Measurements from ENCODE around the gene PTX4. TPM values are rescaled to one million over a fixed set of nuclear protein-coding genes. Genes with fewer than 3 reads are reported as not detected.

The PTX4 gene
- total and polyA plus RNA-seq, 2 donors (not counting 3 experiments of a cell fraction or from before 2014, with no cell fraction given): 0.31 TPM; not detected in 1

- H2AFZ ChIP-seq (ENCODE audit: low read depth, low read length): no peak overlapping the region
- peaks cover 49% of the 10 kb centered on the region for H3K4me1 ChIP-seq (ENCODE audit: control insufficient read depth, extremely low read depth, insufficient read depth, low read length)
- DNase-seq (ENCODE audit: low read depth, low spot score) (no peak), FAIRE-seq (peak; percentile 54)
- H3K9me1 ChIP-seq (replicated peaks; ENCODE audit: control insufficient read depth, extremely low read depth, insufficient read depth, low read length): no peaks in the 10 kb centered on the region
- peaks cover 24% of the 10 kb centered on the region for H3K79me2 ChIP-seq (ENCODE audit: control insufficient read depth, insufficient read depth, low read length)
- CTCF ChIA-PET: no interaction called here
- intact Hi-C loops (cut with micrococcal nuclease): no loop called here
- TF ChIP-seq JUN (IDR thresholded peaks at IDR 0.05; ENCODE audit: borderline replicate concordance, insufficient read depth, insufficient read length, low read depth) (no peak), EZH2 (IDR thresholded peaks at IDR 0.05; ENCODE audit: borderline replicate concordance, low read depth, low read length, severe bottlenecking) (no peak), POLR2A (IDR thresholded peaks at IDR 0.05; ENCODE audit: low read depth, low read length) (no peak)
- H3K4me3 ChIP-seq (replicated peaks in 1 of 3; ENCODE audit: insufficient read depth in 1 of 3, low read depth in 1 of 3, low read length in 3 of 3): no peak overlapping the region
- H3K27me3 ChIP-seq (ENCODE audit: control insufficient read depth in 2 of 2, insufficient read depth in 2 of 2, low read length in 2 of 2): no peaks in the 10 kb centered on the region
- POLR2A ChIA-PET: no interaction called here
- H3K27ac ChIP-seq (ENCODE audit: insufficient read depth, low read depth, low read length): no peak overlapping the region
- dilution Hi-C loops (cut with MboI; ENCODE audit: extremely low pct_ligation_motif_present, low sequenced_read_pairs): no loop called here
- H3K9ac ChIP-seq (replicated peaks; ENCODE audit: extremely low read depth, insufficient read depth, low read length): no peak overlapping the region
- no TSS peak for BruUV-seq (replicated peaks)
- no peaks in the 10 kb centered on the region for H3K36me3 ChIP-seq (ENCODE audit: control insufficient read depth in 2 of 2, extremely low read depth in 1 of 2, insufficient read depth in 2 of 2, low read length in 2 of 2)
- no peaks in the 10 kb centered on the region for H3K9me3 ChIP-seq (replicated peaks; ENCODE audit: control insufficient read depth, insufficient read depth, low read length)
- no peak overlapping the region for H3K4me2 ChIP-seq (ENCODE audit: insufficient read depth, low read length)
- H4K20me1 ChIP-seq (replicated peaks; ENCODE audit: control insufficient read depth, extremely low read depth, insufficient read depth, low read length): no peaks in the 10 kb centered on the region
These were observed 42.3 kb upstream of the PTX4 start for GRCh38 chr16:1530883-1531637.

- TF ChIP-seq, protein P1, sequence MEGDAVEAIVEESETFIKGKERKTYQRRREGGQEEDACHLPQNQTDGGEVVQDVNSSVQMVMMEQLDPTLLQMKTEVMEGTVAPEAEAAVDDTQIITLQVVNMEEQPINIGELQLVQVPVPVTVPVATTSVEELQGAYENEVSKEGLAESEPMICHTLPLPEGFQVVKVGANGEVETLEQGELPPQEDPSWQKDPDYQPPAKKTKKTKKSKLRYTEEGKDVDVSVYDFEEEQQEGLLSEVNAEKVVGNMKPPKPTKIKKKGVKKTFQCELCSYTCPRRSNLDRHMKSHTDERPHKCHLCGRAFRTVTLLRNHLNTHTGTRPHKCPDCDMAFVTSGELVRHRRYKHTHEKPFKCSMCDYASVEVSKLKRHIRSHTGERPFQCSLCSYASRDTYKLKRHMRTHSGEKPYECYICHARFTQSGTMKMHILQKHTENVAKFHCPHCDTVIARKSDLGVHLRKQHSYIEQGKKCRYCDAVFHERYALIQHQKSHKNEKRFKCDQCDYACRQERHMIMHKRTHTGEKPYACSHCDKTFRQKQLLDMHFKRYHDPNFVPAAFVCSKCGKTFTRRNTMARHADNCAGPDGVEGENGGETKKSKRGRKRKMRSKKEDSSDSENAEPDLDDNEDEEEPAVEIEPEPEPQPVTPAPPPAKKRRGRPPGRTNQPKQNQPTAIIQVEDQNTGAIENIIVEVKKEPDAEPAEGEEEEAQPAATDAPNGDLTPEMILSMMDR (IDR thresholded peaks at IDR 0.05; ENCODE audit: extremely low read depth in 1 of 2, insufficient read depth in 1 of 2, low read depth in 1 of 2, low read length in 2 of 2): no peak
- TF ChIP-seq MYC (IDR thresholded peaks at IDR 0.05; ENCODE audit: low read depth, low read length): no peak
- TF ChIP-seq JUN (IDR thresholded peaks at IDR 0.05; ENCODE audit: borderline replicate concordance, insufficient read depth, insufficient read length, low read depth): no peak
- TF ChIP-seq POLR2A (IDR thresholded peaks at IDR 0.05; ENCODE audit: low read depth, low read length): no peak
- TF ChIP-seq FOS (IDR thresholded peaks at IDR 0.05; ENCODE audit: borderline replicate concordance, insufficient read depth, low read length): no peak
- no peak for TF ChIP-seq GATA2 (IDR thresholded peaks at IDR 0.05; ENCODE audit: insufficient read depth, insufficient read length, low read depth, low read length)
- no peak for TF ChIP-seq MAX (IDR thresholded peaks at IDR 0.05; ENCODE audit: insufficient read depth, insufficient read length)
- no peak for TF ChIP-seq EZH2 (IDR thresholded peaks at IDR 0.05; ENCODE audit: borderline replicate concordance, low read depth, low read length, severe bottlenecking)
- TF ChIP-seq POLR2AphosphoS5 (IDR thresholded peaks at IDR 0.05; ENCODE audit: insufficient read depth, low read depth, low read length): no peak
- no TSS peak for BruUV-seq (replicated peaks)
- H3K27ac ChIP-seq (ENCODE audit: insufficient read depth, low read depth, low read length): no peak overlapping the region
- no peaks in the 10 kb centered on the region for H3K27me3 ChIP-seq (ENCODE audit: control insufficient read depth in 2 of 2, insufficient read depth in 2 of 2, low read length in 2 of 2)
- no peaks in the 10 kb centered on the region for H3K9me1 ChIP-seq (replicated peaks; ENCODE audit: control insufficient read depth, extremely low read depth, insufficient read depth, low read length)
- peaks cover 46% of the 10 kb centered on the region for H3K4me1 ChIP-seq (ENCODE audit: control insufficient read depth, extremely low read depth, insufficient read depth, low read length)
- DNase-seq (ENCODE audit: low read depth, low spot score): no peak
- H2AFZ ChIP-seq (ENCODE audit: low read depth, low read length): no peak overlapping the region
- dilution Hi-C loops (cut with MboI; ENCODE audit: extremely low pct_ligation_motif_present, low sequenced_read_pairs): no loop called here
- no peaks in the 10 kb centered on the region for H3K36me3 ChIP-seq (ENCODE audit: control insufficient read depth in 2 of 2, extremely low read depth in 1 of 2, insufficient read depth in 2 of 2, low read length in 2 of 2)
- no peak overlapping the region for H3K9ac ChIP-seq (replicated peaks; ENCODE audit: extremely low read depth, insufficient read depth, low read length)
- POLR2A ChIA-PET: no interaction called here
- CTCF ChIA-PET: no interaction called here
- FAIRE-seq: no peak
- intact Hi-C loops (cut with micrococcal nuclease): no loop called here
- H3K79me2 ChIP-seq (ENCODE audit: control insufficient read depth, insufficient read depth, low read length): peaks cover 17% of the 10 kb centered on the region
- no peak overlapping the region for H3K4me2 ChIP-seq (ENCODE audit: insufficient read depth, low read length)
- H4K20me1 ChIP-seq (replicated peaks; ENCODE audit: control insufficient read depth, extremely low read depth, insufficient read depth, low read length): no peaks in the 10 kb centered on the region
- no peaks in the 10 kb centered on the region for H3K9me3 ChIP-seq (replicated peaks; ENCODE audit: control insufficient read depth, insufficient read depth, low read length)
- H3K4me3 ChIP-seq (replicated peaks in 1 of 3; ENCODE audit: insufficient read depth in 1 of 3, low read depth in 1 of 3, low read length in 3 of 3): no peak overlapping the region
These were observed 41.7 kb upstream of the PTX4 start for GRCh38 chr16:1530349-1530882.

All from endothelial cell of umbilical vein (primary cell).